ENCODE results near the gene YJEFN3.

Gene YJEFN3

GRCh38 chr19:19537075-19538048 is 8.7 kb downstream of the YJEFN3 start:
- FAIRE-seq = no peak
- no peak for DNase-seq (ENCODE audit: insufficient read length, low spot score)
- no peak for TF ChIP-seq PAX5 (IDR thresholded peaks at IDR 0.05; ENCODE audit: insufficient read depth, low read length, severe bottlenecking)
- no peak for TF ChIP-seq TAF1 (IDR thresholded peaks at IDR 0.05; ENCODE audit: low read depth, low read length)
- TF ChIP-seq SPI1 (IDR thresholded peaks at IDR 0.05; ENCODE audit: low read depth, low read length) = no peak
- TF ChIP-seq POLR2A (IDR thresholded peaks at IDR 0.05; ENCODE audit: low read depth, low read length) = no peak
- no peak for TF ChIP-seq POLR2AphosphoS5 (IDR thresholded peaks at IDR 0.05; ENCODE audit: low read depth, low read length)
- TF ChIP-seq POU2F2 (IDR thresholded peaks at IDR 0.05; ENCODE audit: low read depth, low read length) = no peak

GRCh38 chr19:19538061-19538784 is 9.5 kb downstream of the YJEFN3 start, which contains the start of gene CILP2:
Gene CILP2, plus strand, starts transcription at chr19:19538265. Its CDS starts 85 bp downstream, at chr19:19538350.
- no peak for DNase-seq (ENCODE audit: insufficient read length, low spot score)
- FAIRE-seq = no peak
- TF ChIP-seq POLR2AphosphoS5 (IDR thresholded peaks at IDR 0.05; ENCODE audit: low read depth, low read length) (no peak), PAX5 (IDR thresholded peaks at IDR 0.05; ENCODE audit: insufficient read depth, low read length, severe bottlenecking) (no peak), TAF1 (IDR thresholded peaks at IDR 0.05; ENCODE audit: low read depth, low read length) (no peak), POU2F2 (IDR thresholded peaks at IDR 0.05; ENCODE audit: low read depth, low read length) (no peak), POLR2A (IDR thresholded peaks at IDR 0.05; ENCODE audit: low read depth, low read length) (no peak), SPI1 (IDR thresholded peaks at IDR 0.05; ENCODE audit: low read depth, low read length) (no peak)

GRCh38 chr19:19538785-19539166 is 10.1 kb downstream of the YJEFN3 start:
- no peak for TF ChIP-seq POLR2AphosphoS5 (IDR thresholded peaks at IDR 0.05; ENCODE audit: low read depth, low read length)
- TF ChIP-seq TAF1 (IDR thresholded peaks at IDR 0.05; ENCODE audit: low read depth, low read length) = no peak
- DNase-seq (ENCODE audit: insufficient read length, low spot score) = no peak
- FAIRE-seq = no peak

GRCh38 chr19:19539698-19540063 is 11.0 kb downstream of the YJEFN3 start:
- FAIRE-seq = no peak
- no peak for DNase-seq (ENCODE audit: insufficient read length, low spot score)
- TF ChIP-seq SPI1 (IDR thresholded peaks at IDR 0.05; ENCODE audit: low read depth, low read length) (no peak), POLR2A (IDR thresholded peaks at IDR 0.05; ENCODE audit: low read depth, low read length) (no peak)

GRCh38 chr19:19540064-19540714 is 11.5 kb downstream of the YJEFN3 start:
- no peak for DNase-seq (ENCODE audit: insufficient read length, low spot score)
- no peak for TF ChIP-seq POLR2AphosphoS5 (IDR thresholded peaks at IDR 0.05; ENCODE audit: low read depth, low read length)
- TF ChIP-seq PAX5 (IDR thresholded peaks at IDR 0.05; ENCODE audit: insufficient read depth, low read length, severe bottlenecking) = no peak
- no peak for TF ChIP-seq POU2F2 (IDR thresholded peaks at IDR 0.05; ENCODE audit: low read depth, low read length)
- no peak for TF ChIP-seq POLR2A (IDR thresholded peaks at IDR 0.05; ENCODE audit: low read depth, low read length)
- TF ChIP-seq TAF1 (IDR thresholded peaks at IDR 0.05; ENCODE audit: low read depth, low read length) = no peak
- no peak for TF ChIP-seq SPI1 (IDR thresholded peaks at IDR 0.05; ENCODE audit: low read depth, low read length)
- no peak for FAIRE-seq

- DNase-seq (ENCODE audit: insufficient read length, low spot score) (peak; percentile 69), FAIRE-seq (no peak)
- TF ChIP-seq POU2F2 (IDR thresholded peaks at IDR 0.05; ENCODE audit: low read depth, low read length) = no peak
- TF ChIP-seq PAX5 (IDR thresholded peaks at IDR 0.05; ENCODE audit: insufficient read depth, low read length, severe bottlenecking) = no peak
- no peak for TF ChIP-seq POLR2AphosphoS5 (IDR thresholded peaks at IDR 0.05; ENCODE audit: low read depth, low read length)
- TF ChIP-seq TAF1 (IDR thresholded peaks at IDR 0.05; ENCODE audit: low read depth, low read length) = no peak
- TF ChIP-seq POLR2A (IDR thresholded peaks at IDR 0.05; ENCODE audit: low read depth, low read length) = no peak
- TF ChIP-seq SPI1 (IDR thresholded peaks at IDR 0.05; ENCODE audit: low read depth, low read length) = no peak
Measured at GRCh38 chr19:19540715-19541515, 12.2 kb downstream of the YJEFN3 start.

- no peak for DNase-seq (ENCODE audit: insufficient read length, low spot score)
- no peak for FAIRE-seq
- no peak for TF ChIP-seq POLR2AphosphoS5 (IDR thresholded peaks at IDR 0.05; ENCODE audit: low read depth, low read length)
- TF ChIP-seq POLR2A (IDR thresholded peaks at IDR 0.05; ENCODE audit: low read depth, low read length) = no peak
- no peak for TF ChIP-seq PAX5 (IDR thresholded peaks at IDR 0.05; ENCODE audit: insufficient read depth, low read length, severe bottlenecking)
- no peak for TF ChIP-seq SPI1 (IDR thresholded peaks at IDR 0.05; ENCODE audit: low read depth, low read length)
- TF ChIP-seq POU2F2 (IDR thresholded peaks at IDR 0.05; ENCODE audit: low read depth, low read length) = no peak
- no peak for TF ChIP-seq TAF1 (IDR thresholded peaks at IDR 0.05; ENCODE audit: low read depth, low read length)
Measured at GRCh38 chr19:19541616-19542015, 12.9 kb downstream of the YJEFN3 start.

- DNase-seq (ENCODE audit: insufficient read length, low spot score) (no peak), FAIRE-seq (no peak)
- TF ChIP-seq TAF1 (IDR thresholded peaks at IDR 0.05; ENCODE audit: low read depth, low read length) (no peak), SPI1 (IDR thresholded peaks at IDR 0.05; ENCODE audit: low read depth, low read length) (no peak), PAX5 (IDR thresholded peaks at IDR 0.05; ENCODE audit: insufficient read depth, low read length, severe bottlenecking) (no peak), POLR2A (IDR thresholded peaks at IDR 0.05; ENCODE audit: low read depth, low read length) (no peak), POLR2AphosphoS5 (IDR thresholded peaks at IDR 0.05; ENCODE audit: low read depth, low read length) (no peak), POU2F2 (IDR thresholded peaks at IDR 0.05; ENCODE audit: low read depth, low read length) (no peak)
Measured at GRCh38 chr19:19542507-19542906, 13.8 kb downstream of the YJEFN3 start.

All from GM12891 (cell line).